22Rv1 (cell line): ENCODE measurements around the gene AATF.

Experiments
- ZFX ChIP-seq: fragments of 450-650 bp; IDR thresholded peaks from 2 replicates; pipeline ENCODE4 v1.6.1; 2017; ENCODE audit warnings: antibody characterized with exemption, borderline replicate concordance
- TF ChIP-seq, protein P1 (sequence below): fragments of 450-650 bp; IDR thresholded peaks from 2 replicates; pipeline ENCODE4 v1.5.1; 2017; ENCODE audit warnings: mild to moderate bottlenecking

DNA sequence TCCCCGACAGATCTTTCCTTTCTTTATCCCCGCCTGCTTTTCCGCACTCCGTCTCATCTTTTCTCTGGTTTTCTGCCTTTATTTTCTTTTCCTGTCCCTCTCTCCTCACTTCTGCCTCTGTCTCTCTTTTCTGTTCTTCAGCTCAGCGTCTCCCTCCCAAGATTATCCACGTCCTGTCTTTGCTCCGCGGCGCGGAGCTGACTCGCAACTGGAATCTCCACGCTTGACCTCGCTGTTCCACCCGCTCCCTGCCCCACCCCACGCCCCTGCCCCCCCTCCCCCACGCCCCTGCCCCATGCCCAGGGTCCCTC lies 16.4 kb upstream of the AATF start:
- TF ChIP-seq, protein P1, sequence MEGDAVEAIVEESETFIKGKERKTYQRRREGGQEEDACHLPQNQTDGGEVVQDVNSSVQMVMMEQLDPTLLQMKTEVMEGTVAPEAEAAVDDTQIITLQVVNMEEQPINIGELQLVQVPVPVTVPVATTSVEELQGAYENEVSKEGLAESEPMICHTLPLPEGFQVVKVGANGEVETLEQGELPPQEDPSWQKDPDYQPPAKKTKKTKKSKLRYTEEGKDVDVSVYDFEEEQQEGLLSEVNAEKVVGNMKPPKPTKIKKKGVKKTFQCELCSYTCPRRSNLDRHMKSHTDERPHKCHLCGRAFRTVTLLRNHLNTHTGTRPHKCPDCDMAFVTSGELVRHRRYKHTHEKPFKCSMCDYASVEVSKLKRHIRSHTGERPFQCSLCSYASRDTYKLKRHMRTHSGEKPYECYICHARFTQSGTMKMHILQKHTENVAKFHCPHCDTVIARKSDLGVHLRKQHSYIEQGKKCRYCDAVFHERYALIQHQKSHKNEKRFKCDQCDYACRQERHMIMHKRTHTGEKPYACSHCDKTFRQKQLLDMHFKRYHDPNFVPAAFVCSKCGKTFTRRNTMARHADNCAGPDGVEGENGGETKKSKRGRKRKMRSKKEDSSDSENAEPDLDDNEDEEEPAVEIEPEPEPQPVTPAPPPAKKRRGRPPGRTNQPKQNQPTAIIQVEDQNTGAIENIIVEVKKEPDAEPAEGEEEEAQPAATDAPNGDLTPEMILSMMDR = no peak
- no peak for TF ChIP-seq ZFX
